Renal cortex interstitium (tissue), 11 donors: Measurements from ENCODE around the gene COL26A1. TPM values are rescaled to one million over a fixed set of nuclear protein-coding genes. Genes with fewer than 3 reads are reported as not detected.
A peak's percentile ranks its signal among the peaks of the same experiment; 100 is the strongest.

Experiments
- DNase-seq, 11 donors: peaks; one replicate each; pipeline ENCODE4 v3.0.0-alpha.2; 2013; ENCODE audit warnings: low read depth in 9 of 11, low spot score in 4 of 11; ENCODE audit errors: extremely low read depth in 1 of 11
- polyA plus RNA-seq, 3 donors: library from polyadenylated mRNA; unstranded; fragments of 120-200 nt; gene quantifications; one replicate each; pipeline ENCODE4 v1.2.1, GENCODE V29; 2013; ENCODE audit not compliant: insufficient read length in 3 of 3

The COL26A1 gene
- polyA plus RNA-seq, 3 donors, result 22.3 to 34.7 (median 28.3) TPM

- no peak for DNase-seq
Observed at GRCh38 chr7:101511965-101512364, 149.3 kb downstream of the COL26A1 start.

GRCh38 chr7:101516851-101517250, 154.2 kb downstream of the COL26A1 start:
- DNase-seq, result no peak

DNA sequence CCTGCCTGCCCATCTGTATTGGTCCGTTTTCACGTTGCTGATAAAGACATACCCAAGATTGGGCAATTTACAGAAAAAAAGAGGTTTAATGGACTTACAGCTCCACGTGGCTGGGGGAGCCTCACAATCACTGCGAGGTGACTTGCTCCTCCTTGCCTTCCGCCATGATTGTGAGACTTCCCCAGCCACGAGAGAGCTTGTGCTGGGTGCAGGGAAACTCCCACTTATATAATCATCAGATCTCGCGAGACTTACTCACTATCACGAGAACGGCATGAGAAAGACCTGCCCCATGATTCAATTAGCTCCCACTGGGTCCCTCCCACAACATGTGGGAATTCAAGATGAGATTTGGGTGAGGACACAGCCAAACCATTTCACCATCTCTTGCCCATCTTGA, 154.6 kb downstream of the COL26A1 start:
- no peak for DNase-seq

DNA sequence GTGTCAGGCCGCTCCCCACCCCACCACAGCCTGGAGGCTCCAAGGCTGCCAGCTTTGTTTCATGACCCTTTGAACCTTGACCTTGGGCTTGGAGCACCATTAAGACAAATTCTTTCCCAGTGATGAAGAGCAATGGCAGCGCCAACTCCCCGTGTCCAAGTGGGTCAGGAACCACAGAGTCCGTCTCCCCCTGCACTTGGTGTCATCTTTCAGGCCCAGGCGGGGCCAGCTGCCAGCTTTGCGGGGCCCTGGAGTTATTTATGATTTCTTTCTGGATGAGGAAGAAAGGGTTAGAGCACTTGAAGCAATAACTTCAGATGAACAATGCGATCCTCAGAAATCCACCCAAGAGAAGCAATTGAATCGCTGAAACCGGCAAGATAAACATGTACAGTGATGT, 155.7 kb downstream of the COL26A1 start:
- DNase-seq, result peak in 6 of 11 donors; percentile 11 to 58 (median 44)

GRCh38 chr7:101519324-101520023, 156.8 kb downstream of the COL26A1 start:
- DNase-seq, result peak in 9 of 11 donors; percentile 37 to 79 (median 62)

DNA sequence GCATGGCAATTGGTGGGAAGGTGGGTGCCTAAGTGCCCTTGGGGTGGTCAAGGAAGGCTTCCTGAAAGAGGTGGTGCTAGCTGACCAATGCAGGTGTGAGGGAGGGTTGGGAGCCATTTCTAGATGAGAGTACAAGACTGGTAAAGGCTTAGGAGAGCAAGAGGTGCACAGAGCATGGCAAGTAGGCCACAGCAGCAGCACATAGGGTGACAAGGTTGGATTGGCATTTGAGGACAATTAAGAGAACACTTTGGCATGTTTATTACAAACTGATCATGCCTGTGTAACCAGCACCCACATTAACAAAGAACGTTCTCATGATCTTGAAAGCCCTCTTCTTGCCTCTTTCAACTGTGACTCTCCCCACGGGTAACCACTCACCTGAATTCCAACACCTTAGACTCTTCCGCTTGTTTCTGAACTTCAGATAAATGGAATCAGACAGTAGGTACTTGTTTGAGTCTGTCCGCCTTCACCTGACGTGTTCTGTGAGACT, 158.8 kb downstream of the COL26A1 start:
- DNase-seq, result no peak

DNA sequence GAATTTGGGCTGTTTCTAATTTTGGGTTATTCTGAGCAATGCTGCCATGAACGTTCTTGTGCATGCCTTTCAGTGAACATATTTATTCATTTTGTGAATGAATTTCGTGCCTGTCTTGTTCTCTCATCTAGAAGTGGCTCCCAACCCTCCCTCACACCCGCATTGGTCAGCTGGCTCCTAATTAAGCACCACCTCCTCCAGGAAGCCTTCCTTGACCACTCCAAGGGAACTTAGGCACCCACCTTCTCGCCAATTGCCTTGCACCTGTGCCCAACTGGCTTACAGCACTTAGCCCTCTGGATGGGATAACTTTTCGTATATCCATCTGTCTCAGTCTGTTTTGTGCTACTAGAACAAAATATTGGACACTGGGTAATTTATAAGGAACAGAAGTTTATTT, 159.3 kb downstream of the COL26A1 start:
- DNase-seq, result no peak

GRCh38 chr7:101527844-101528667, 165.4 kb downstream of the COL26A1 start:
- no peak for DNase-seq

DNA sequence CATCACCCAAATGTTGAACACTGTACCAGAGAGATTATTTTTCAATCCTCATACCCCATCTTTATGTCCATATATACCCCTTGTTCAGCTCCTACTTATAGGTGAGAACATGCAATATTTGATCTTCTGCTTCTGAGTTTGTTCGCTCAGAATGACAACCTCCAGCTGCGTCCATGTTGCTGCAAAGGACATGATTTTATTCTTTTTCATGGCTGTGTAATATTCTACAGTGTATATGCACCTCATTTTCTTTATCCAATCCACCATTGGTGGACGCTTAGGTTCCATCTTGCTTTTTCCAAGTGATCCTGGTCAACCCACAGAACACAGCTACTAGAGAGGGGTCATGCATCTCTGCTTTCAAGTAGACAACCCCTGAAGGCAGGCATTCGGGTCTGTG, 166.9 kb downstream of the COL26A1 start:
- no peak for DNase-seq

DNA sequence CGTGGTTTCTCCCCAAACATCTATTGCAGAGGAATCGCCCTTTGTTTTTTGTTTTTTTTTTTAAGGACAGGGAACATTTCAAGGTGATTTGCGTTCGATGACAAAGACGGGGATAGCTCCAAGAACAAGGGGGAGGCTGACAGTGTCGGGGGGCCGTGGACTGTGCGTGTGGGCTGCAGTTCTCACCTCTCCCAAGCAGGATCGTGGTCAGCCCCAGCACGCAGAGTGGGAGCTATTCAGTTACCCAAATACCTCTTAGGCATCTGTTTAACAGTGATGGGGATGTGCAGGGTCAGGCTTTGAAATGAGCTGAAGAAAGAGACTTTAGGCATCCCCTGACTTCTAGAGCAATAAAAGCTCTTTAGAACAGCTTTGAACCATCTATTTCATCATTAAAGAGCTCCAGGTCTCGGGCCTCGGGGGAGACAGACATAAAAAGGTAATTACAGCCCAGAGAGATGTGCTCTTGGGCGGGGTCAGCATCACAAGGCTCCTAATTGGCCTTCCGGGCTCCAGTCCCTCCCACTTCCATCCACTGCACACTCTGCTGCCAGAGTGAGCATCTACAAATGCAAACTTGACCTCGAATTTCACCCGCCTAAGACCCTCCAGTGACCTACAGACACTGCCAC, 169.2 kb downstream of the COL26A1 start:
- DNase-seq, result no peak

DNA sequence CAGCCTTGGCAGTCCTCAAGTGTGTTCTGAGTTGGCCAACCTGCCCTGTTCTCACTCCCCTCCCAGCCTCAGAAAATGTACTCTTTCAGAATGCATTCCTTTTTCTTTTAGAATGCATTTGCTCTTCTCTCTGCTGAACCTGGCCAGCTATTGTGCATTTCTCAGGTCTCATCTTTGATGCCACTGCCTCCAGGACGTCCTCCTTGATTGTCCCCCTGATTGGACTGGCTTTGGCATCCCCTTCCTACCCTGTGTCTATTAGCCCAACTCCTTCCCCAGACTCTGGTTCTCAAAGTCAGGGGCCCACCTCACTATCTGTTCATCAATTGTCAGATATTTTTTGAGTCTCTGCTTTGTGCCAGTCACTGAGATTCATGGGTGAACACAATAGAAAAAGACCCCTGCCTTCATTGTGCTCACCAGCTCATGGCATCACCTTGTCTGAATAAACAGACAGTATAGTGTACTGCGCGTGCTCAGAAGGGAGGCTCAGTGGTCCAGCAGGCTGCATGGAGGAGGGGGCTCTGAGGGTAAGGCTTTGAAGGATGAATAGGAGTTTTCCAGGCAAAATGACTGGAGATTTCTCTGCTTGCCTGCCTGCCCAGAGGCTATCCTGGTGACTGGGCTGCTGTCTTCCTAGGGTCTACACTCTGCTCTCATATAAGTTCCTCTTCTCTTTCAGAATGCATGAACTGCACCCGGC, 169.9 kb downstream of the COL26A1 start:
- no peak for DNase-seq

DNA sequence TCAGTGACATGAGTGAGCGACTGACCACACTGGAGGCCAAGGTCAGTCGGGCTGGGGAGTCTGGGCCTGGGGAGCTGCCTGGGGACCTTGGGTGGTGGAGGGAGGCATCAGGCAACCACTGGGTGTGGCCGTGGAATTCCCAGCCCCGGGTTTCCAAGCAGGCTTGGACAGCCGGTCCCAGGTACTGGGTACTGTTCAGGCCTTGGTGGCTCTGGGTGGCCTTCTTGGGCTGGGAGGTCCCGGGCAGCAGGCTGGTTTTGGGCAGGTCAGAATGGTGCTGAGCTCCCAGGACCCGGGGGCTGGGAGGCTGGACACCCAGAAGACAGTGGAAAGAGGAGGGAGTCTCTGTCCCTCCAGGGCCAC, 170.4 kb downstream of the COL26A1 start:
- no peak for DNase-seq

- DNase-seq, result no peak
Observed at GRCh38 chr7:101534015-101534803, 171.5 kb downstream of the COL26A1 start.

DNA sequence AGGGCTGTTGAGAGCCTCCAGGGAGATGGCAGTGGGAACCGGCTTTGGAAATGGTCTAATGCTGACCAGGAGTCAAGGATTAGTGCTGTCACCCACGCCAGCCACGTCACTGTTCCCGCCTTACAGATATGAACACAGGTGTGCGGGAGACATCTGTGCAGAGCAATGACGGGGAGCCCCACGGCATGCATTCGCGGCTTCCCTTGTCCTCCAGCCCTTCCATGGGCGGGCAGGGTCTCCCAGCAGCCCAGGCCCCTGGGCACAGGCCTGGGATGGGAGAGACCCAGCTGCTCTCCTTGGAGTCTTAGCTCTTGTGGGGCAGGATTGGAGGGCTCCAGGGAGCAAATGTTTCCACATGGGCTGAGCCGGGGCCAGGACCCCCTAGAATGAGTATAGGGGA, 172.2 kb downstream of the COL26A1 start:
- no peak for DNase-seq

GRCh38 chr7:101535351-101535751, 172.7 kb downstream of the COL26A1 start:
- DNase-seq, result no peak

DNA sequence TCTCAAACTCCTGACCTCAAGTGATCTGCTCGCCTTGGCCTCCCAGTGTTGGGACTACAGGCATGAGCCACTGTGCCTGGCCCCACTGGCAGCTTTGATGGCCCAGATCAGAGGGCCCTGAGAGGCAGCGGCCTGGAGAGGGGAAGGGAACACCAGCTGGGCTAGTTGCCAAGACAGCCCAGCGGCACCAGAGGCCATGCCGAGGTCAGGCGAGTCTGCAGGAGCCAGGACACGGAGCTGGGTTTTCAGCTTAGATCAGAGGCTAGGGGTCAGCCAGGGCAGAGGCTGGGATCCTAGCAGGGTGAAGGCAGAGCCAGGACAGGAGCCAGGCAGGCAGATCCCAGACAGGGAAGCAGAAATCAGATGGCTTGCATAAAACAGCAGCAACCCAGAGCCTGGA, 173.6 kb downstream of the COL26A1 start:
- no peak for DNase-seq

DNA sequence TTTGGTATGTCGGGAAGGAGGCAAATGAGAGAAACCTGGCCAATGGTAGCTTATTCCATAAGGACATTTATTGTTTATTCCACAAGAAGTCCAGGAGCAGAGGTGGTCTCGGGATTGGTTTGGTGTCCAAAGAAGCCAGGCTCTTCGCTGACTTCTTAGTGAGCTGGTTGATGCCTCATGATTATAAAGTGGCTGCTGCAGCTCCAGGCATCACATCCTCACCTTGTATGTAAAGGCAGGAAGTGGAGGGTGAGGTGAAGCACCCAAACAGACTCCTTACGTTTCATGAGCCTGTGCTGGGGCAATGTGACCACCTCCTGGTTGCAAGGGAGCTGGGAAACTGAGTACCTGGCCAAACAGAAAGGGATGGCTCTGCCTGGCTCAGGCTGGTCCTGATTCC, 174.0 kb downstream of the COL26A1 start:
- no peak for DNase-seq

DNA sequence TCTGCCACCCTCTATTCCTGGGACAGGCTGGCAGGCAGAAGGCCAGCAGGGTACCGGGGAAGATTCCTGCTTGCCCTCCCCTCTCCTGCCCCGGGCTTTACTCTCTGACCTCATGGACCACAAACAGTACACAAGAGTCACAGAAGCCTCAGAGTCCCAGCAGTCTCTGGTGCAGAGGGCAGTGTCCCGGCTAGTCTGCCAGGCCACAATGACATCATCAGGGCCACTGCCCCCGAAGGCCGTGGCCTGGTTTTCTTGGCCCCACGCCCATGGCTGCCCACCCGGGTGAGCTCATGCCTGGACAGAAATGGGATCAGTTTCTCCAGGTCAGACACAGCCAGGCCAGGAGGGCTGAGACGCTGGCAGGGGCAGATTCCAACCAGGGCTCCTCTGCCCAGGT, 174.5 kb downstream of the COL26A1 start:
- DNase-seq, result no peak
